AG04449 (cell line): Measurements from ENCODE around the gene MAST1.
"Not testable (repeated sequence)": the region's sequence is repeated elsewhere in the genome, so short reads cannot be mapped to it uniquely, and the experiment has no call there.

Experiments
- CTCF ChIA-PET: fragments of 350-600 bp; formaldehyde crosslinking; extraction: SDS; loops from one replicate; lab custom pipeline; 2021; ENCODE audit warnings: antibody characterized with exemption; lab: Yijun Ruan, JAX
- POLR2A ChIA-PET: fragments of 400-600, 350-600 bp; formaldehyde crosslinking; extraction: SDS; loops from one replicate; lab custom pipeline; 2020; ENCODE audit warnings: antibody characterized with exemption, inconsistent platforms; lab: Yijun Ruan, JAX
- DNase-seq: peaks from one replicate; pipeline ENCODE4 v3.0.0-alpha.2; 2010; ENCODE audit warnings: low read depth, low spot score
- H3K4me3 ChIP-seq: 2 replicates; pipeline ENCODE4 v1.5.1; 2011; ENCODE audit warnings: low read depth, mild to moderate bottlenecking, control low read depth, low read length
- TF ChIP-seq, protein P1 (sequence below): IDR thresholded peaks from one replicate; pipeline ENCODE4 v1.5.1; 2011; ENCODE audit warnings: mild to moderate bottlenecking, moderate library complexity, low read length, control low read depth, inconsistent platforms; ENCODE audit not compliant: insufficient read depth; ENCODE audit errors: missing control alignments

The MAST1 gene

GRCh38 chr19:12913011-12913561 lies 74.8 kb downstream of the MAST1 start:
- ChIA-PET CTCF (interaction anchor here (0.9 to 1.4 kb wide), 5 partner anchors 14 to 193 kb away, joined by 3 to 7 read pairs (median 4); no protein-coding TSS in a partner anchor), POLR2A (no interaction called here)
- no peak overlapping the region for H3K4me3 ChIP-seq
- no peak for DNase-seq
- TF ChIP-seq, protein P1, sequence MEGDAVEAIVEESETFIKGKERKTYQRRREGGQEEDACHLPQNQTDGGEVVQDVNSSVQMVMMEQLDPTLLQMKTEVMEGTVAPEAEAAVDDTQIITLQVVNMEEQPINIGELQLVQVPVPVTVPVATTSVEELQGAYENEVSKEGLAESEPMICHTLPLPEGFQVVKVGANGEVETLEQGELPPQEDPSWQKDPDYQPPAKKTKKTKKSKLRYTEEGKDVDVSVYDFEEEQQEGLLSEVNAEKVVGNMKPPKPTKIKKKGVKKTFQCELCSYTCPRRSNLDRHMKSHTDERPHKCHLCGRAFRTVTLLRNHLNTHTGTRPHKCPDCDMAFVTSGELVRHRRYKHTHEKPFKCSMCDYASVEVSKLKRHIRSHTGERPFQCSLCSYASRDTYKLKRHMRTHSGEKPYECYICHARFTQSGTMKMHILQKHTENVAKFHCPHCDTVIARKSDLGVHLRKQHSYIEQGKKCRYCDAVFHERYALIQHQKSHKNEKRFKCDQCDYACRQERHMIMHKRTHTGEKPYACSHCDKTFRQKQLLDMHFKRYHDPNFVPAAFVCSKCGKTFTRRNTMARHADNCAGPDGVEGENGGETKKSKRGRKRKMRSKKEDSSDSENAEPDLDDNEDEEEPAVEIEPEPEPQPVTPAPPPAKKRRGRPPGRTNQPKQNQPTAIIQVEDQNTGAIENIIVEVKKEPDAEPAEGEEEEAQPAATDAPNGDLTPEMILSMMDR = no peak

DNA sequence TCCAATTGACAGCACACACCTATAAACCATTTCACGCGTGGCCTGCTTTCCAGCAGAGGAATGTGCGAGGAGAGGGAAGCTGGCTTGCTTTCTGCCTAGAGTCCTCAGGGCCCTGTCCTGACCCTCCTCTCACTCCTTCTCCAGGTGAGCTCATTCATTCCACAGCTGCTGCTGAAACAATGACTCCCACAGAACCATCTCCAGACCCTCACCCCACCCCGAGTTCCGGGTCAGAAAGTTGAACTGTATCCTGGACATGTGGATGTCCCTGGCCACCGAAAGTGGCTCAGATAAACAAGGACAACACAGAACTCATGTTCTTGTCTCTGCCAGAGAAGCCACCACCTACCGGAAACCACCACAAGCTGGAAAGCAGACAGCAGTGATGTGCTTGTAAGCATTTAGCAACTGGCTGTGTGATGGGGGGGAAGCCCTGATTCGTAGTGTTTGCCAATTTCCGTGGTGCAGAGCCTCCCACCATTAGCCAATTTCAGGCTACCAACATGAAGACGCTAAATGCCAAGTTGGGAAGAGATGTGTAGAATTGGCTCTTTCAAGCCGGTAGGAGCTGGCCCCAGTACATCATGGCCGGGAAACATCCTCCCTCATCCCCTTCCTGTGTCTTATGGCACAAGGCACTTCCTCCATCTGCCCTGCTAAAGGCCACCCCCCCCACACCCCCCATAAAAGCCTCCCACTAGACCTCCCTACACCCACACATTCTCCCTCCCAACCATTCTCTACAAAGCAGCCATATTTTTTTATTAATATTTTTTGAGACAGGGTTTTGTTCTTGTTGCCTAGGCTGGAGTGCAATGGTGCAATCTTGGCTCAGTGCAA lies 75.8 kb downstream of the MAST1 start:
- ChIA-PET POLR2A (no interaction called here), CTCF (interaction anchor here (0.9 to 1.4 kb wide), 3 partner anchors 24 to 194 kb away, joined by 3 to 7 read pairs (median 4); no protein-coding TSS in a partner anchor)
- TF ChIP-seq, protein P1 = no peak
- DNase-seq = no peak
- H3K4me3 ChIP-seq = no peak overlapping the region

GRCh38 chr19:12915860-12916259 lies 77.5 kb downstream of the MAST1 start:
- DNase-seq, POLR2A ChIA-PET, CTCF ChIA-PET, H3K4me3 ChIP-seq: not testable (repeated sequence)

GRCh38 chr19:12918253-12918652 lies 79.9 kb downstream of the MAST1 start:
- POLR2A ChIA-PET = no interaction called here
- TF ChIP-seq, protein P1 = no peak
- no peak for DNase-seq
- no peak overlapping the region for H3K4me3 ChIP-seq
- CTCF ChIA-PET = no interaction called here

DNA sequence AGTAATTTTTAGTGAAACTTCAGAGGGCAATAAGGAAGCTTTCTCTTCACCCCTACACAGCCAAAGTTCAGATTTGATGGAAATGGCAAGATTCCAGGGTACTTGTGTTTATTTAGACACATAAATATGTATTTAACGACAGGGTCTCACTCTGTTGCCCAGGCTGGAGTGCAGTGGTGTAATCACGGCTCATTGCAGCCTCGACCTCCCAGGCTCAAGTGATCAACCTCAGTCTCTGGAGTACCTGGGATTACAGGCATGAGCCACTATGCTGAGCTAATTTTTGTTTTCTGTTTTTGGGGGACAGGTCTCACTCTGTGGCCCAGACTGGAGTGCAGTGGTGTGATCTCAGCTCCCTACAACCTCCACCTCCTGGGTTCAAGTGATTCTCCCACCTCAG lies 82.7 kb downstream of the MAST1 start:
- DNase-seq = no peak
- TF ChIP-seq, protein P1 = no peak
- CTCF ChIA-PET = interaction anchor here (0.9 to 1.8 kb wide), 3 partner anchors 12 to 160 kb away, joined by 3 to 6 read pairs (median 4); partner anchors contain the start of gene FARSA
- H3K4me3 ChIP-seq = no peak overlapping the region
- POLR2A ChIA-PET = interaction anchor here (1.3 kb wide), 1 partner anchor 12 kb away, joined by 5 read pairs; no protein-coding TSS in a partner anchor

DNA sequence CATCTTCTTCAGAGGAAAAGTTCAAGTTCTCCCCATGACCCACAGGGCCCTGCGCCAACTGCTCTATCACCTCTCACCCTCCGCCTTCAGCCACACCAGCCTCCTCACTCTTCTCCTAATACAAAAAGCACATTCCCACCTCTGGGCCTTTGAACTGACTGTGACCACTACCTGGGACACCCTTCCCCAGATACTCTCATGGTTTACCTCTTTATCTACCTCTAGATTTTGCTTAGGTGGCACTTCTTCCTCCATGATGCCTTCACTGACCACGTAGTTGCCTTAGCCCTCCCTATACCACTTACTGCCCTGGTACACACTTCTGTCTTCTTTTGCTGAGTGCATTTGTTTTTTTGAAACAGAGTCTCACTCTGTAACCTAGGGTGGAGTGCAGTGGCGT lies 84.6 kb downstream of the MAST1 start:
- POLR2A ChIA-PET = no interaction called here
- TF ChIP-seq, protein P1 = no peak
- H3K4me3 ChIP-seq = no peak overlapping the region
- CTCF ChIA-PET = interaction anchor here (1.3 kb wide), 1 partner anchor 9 kb away, joined by 6 read pairs; no protein-coding TSS in a partner anchor
- DNase-seq = no peak
